Esophagus squamous epithelium (tissue), 5 donors: Measurements from ENCODE around the gene RPGRIP1. TPM values are rescaled to one million over a fixed set of nuclear protein-coding genes. Genes with fewer than 3 reads are reported as not detected.
"Not testable (repeated sequence)": the region's sequence is repeated elsewhere in the genome, so short reads cannot be mapped to it uniquely, and the experiment has no call there.

Experiments used
- DNase-seq: peaks from one replicate; lab custom pipeline; 2025; lab: John Stamatoyannopoulos, UW
- H3K27ac ChIP-seq, 4 donors: fragments of 200-600 bp; sonication (generic); one replicate each; pipeline ENCODE4 v1.5.1; 2016 to 2019; ENCODE audit warnings: mild to moderate bottlenecking in 1 of 4
- H3K27me3 ChIP-seq, 4 donors: fragments of 200-600 bp; sonication (generic); 1 replicate in 3 of 4; 2 replicates in 1 of 4; pipeline versions ENCODE4 v1.5.1 to v1.6.0; 2017 to 2021; ENCODE audit warnings: antibody characterized with exemption in 1 of 4
- H3K36me3 ChIP-seq, 3 donors: fragments of 200-600 bp; sonication (generic); one replicate each; pipeline ENCODE4 v1.5.1; 2016 to 2019
- H3K4me1 ChIP-seq, 3 donors: fragments of 200-600 bp; sonication (generic); one replicate each; pipeline ENCODE4 v1.5.1; 2017 to 2019
- H3K4me3 ChIP-seq, 4 donors: fragments of 200-600 bp; sonication (generic); 1 replicate in 3 of 4; 2 replicates in 1 of 4; pipeline ENCODE4 v1.5.1; 2016 to 2019; ENCODE audit warnings: mild to moderate bottlenecking in 2 of 4, moderate library complexity in 1 of 4
- H3K9me3 ChIP-seq, 3 donors: fragments of 200-600 bp; sonication (generic); one replicate each; pipeline ENCODE4 v1.5.1; 2016 to 2019
- CTCF ChIP-seq, 6 experiments: fragments of 450-650 bp in 4 of 6; fragments of 200-600 bp in 2 of 6; sonication (generic) in 2 of 6; IDR thresholded peaks; one replicate each; pipeline ENCODE4 v1.5.1; 2016 to 2019; ENCODE audit warnings: antibody characterized with exemption in 6 of 6, mild to moderate bottlenecking in 4 of 6, moderate library complexity in 4 of 6
- POLR2A ChIP-seq, 4 donors: fragments of 450-650 bp; IDR thresholded peaks; one replicate each; pipeline ENCODE4 v1.6.1; 2017; ENCODE audit warnings: antibody characterized with exemption in 4 of 4, mild to moderate bottlenecking in 4 of 4, moderate library complexity in 3 of 4
- WGBS, 2 donors: methylation state at CpG; one replicate each; pipeline ENCODE4 v1.1.5; 2018; 5-methylcytosine and 5-hydroxymethylcytosine counted together
- intact Hi-C: fragments of 100-400 bp; cut with DNase I; formaldehyde crosslinking; loops from one replicate; pipeline ENCODE4 v1.15.0; 2022
- total RNA-seq, 4 donors: library from RNA; depleted of rRNA; stranded (reverse); fragments of >200 nt; gene quantifications; one replicate each; pipeline ENCODE4 v1.1.0, GENCODE V29; 2016
- donor health status: DM: yes; HTN: yes; CAD: no.

The RPGRIP1 gene
- total RNA-seq, 4 donors from 2014 or later = not detected

- peak overlapping the region; percentile 57 to 98 (median 86) for H3K4me3 ChIP-seq
- no peaks in the 10 kb centered on the region for H3K9me3 ChIP-seq
- peaks cover 32 to 55% (median 39%) of the 10 kb centered on the region in 3 donors for H3K4me1 ChIP-seq
- 0% methylated on average over 21 to 24 of the region's 24 CpGs for WGBS, 2 donors
- intact Hi-C loops = no loop called here
- peaks cover 0 to 29% (median 0%) of the 10 kb centered on the region in 3 donors for H3K36me3 ChIP-seq
- TF ChIP-seq CTCF (IDR thresholded peaks at IDR 0.05) (no peak), POLR2A (IDR thresholded peaks at IDR 0.05) (no peak)
- H3K27me3 ChIP-seq = no peaks in the 10 kb centered on the region
- H3K27ac ChIP-seq = peak overlapping the region; percentile 92 to 100 (median 96)
- no peak for DNase-seq
Measured at GRCh38 chr14:21268617-21269251, 11.1 kb upstream of the RPGRIP1 start.

- H3K36me3 ChIP-seq = peaks cover 0 to 24% (median 0%) of the 10 kb centered on the region in 3 donors
Measured at GRCh38 chr14:21269252-21270046, 10.4 kb upstream of the RPGRIP1 start, which contains the start of gene HNRNPC. Gene HNRNPC, minus strand, starts transcription at chr14:21269442. Its CDS starts 35,249 bp downstream, at chr14:21234193.

GRCh38 chr14:21272661-21273060 is 7.2 kb upstream of the RPGRIP1 start:
- H3K4me3 ChIP-seq, intact Hi-C loops, H3K27ac ChIP-seq, DNase-seq, H3K27me3 ChIP-seq, H3K36me3 ChIP-seq, H3K9me3 ChIP-seq: not testable (repeated sequence)
- H3K4me1 ChIP-seq = peaks cover 6 to 15% (median 7%) of the 10 kb centered on the region in 3 donors
- WGBS, 2 donors = 89 to 91% methylated on average over 14 to 15 of the region's 17 CpGs

More at GRCh38 chr14:21269252-21270046, 10.4 kb upstream of the RPGRIP1 start, which contains the start of gene HNRNPC:
- WGBS, 2 donors = 0% methylated on average over 28 to 34 of the region's 49 CpGs
- H3K4me1 ChIP-seq = peaks cover 27 to 48% (median 33%) of the 10 kb centered on the region in 3 donors
- TF ChIP-seq CTCF (IDR thresholded peaks at IDR 0.05) (peak in 1 of 6 experiments; percentile 18), POLR2A (IDR thresholded peaks at IDR 0.05) (peak in 3 of 4 donors; percentile 67 to 98 (median 93))
- no peaks in the 10 kb centered on the region for H3K27me3 ChIP-seq
- peak; percentile 98 for DNase-seq
- peak within 1 kb of the TSS; percentile 57 to 98 (median 86) for H3K4me3 ChIP-seq
- intact Hi-C loops = no loop called here
- peak within 1 kb of the TSS; percentile 92 to 100 (median 96) for H3K27ac ChIP-seq
- H3K9me3 ChIP-seq = no peaks in the 10 kb centered on the region

- Histone ChIP-seq H3K4me1 (peaks cover 0 to 2% (median under 1%) of the 10 kb centered on the region in 3 donors), H3K4me3 (no peak overlapping the region), H3K27me3 (no peaks in the 10 kb centered on the region), H3K27ac (no peak overlapping the region), H3K36me3 (no peaks in the 10 kb centered on the region), H3K9me3 (no peaks in the 10 kb centered on the region)
- no peak for DNase-seq
- WGBS, 2 donors = 72 to 85% methylated on average over 8 to 9 of the region's 9 CpGs
- no peak for TF ChIP-seq POLR2A (IDR thresholded peaks at IDR 0.05)
- no peak for TF ChIP-seq CTCF (IDR thresholded peaks at IDR 0.05)
- intact Hi-C loops = no loop called here
Measured at GRCh38 chr14:21275261-21275858, 4.5 kb upstream of the RPGRIP1 start.

GRCh38 chr14:21278632-21279031 is 1.3 kb upstream of the RPGRIP1 start:
- intact Hi-C loops = no loop called here
- WGBS, 2 donors = 52 to 56% methylated on average over 4 of the region's 4 CpGs
- Histone ChIP-seq H3K4me3 (no peak overlapping the region), H3K27ac (no peak overlapping the region), H3K27me3 (no peaks in the 10 kb centered on the region), H3K9me3 (no peaks in the 10 kb centered on the region), H3K36me3 (no peaks in the 10 kb centered on the region), H3K4me1 (no peaks in the 10 kb centered on the region)
- no peak for DNase-seq
- TF ChIP-seq POLR2A (IDR thresholded peaks at IDR 0.05) (no peak), CTCF (IDR thresholded peaks at IDR 0.05) (no peak)

- H3K4me1 ChIP-seq, intact Hi-C loops, H3K27me3 ChIP-seq, DNase-seq, H3K36me3 ChIP-seq, H3K9me3 ChIP-seq, H3K27ac ChIP-seq, H3K4me3 ChIP-seq: not testable (repeated sequence)
- WGBS, 2 donors = 75 to 82% methylated on average over 8 of the region's 8 CpGs
Measured at GRCh38 chr14:21281917-21282316, 2.0 kb downstream of the RPGRIP1 start.

GRCh38 chr14:21286516-21286915 is 6.6 kb downstream of the RPGRIP1 start:
- H3K4me1 ChIP-seq, H3K36me3 ChIP-seq, H3K9me3 ChIP-seq, H3K27me3 ChIP-seq, intact Hi-C loops, H3K4me3 ChIP-seq, DNase-seq, H3K27ac ChIP-seq: not testable (repeated sequence)
- 89% methylated on average over 2 of the region's 2 CpGs for WGBS, 2 donors
